Head of caudate nucleus (tissue), 42 donors: Measurements from ENCODE around the gene POLN.

Experiments used
- DNase-seq, 42 donors: peaks; one replicate each; pipeline versions ENCODE4 v3.0.0 to v3.0.0-alpha.2; 2020 to 2021; ENCODE audit warnings: mixed read lengths in 7 of 42
- intact Hi-C: fragments of 100-400 bp; cut with DNase I; formaldehyde crosslinking; loops from one replicate; pipeline ENCODE4 v1.15.0; 2022

The POLN gene

DNA sequence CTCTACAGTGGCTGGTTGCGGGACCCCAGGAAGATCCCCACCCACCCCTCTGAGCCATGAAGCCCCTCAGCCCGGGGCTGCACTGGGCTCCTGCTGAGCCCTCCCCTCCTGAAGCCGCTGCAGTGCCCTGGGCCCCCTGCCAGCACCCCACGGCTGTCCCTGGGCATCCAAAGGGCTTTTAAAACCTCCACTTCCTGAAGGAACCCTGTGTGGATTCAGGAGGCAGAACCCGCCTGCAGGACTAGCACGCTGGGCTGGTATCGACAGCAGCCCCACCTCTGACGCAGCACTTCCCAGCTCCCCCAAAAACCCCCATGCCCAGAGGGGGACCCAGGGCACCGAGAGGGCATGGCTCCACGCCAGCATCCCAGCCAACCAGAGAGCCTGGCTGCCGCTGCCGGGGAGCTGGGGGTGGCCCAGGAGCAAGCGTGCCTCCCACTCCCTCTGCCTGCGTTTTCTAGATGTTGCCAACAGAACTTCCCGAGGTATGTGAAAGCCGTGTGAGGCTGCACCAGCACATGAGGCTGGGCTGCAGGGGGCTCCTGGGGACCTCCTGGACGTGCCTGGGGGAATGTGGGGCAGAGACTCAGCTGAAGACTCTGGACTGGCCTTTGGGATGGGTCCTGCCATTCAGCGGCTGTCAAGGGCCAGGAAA is 13.7 kb upstream of the POLN start:
- intact Hi-C loops, result no loop called here
- peak; percentile 24 to 90 (median 72) for DNase-seq

- peak in 30 of 42 donors; percentile 0 to 40 (median 8) for DNase-seq
- intact Hi-C loops, result no loop called here
These were observed 13.0 kb upstream of the POLN start for GRCh38 chr4:2254665-2255500.

GRCh38 chr4:2253160-2254084 is 11.5 kb upstream of the POLN start:
- DNase-seq, result peak in 31 of 42 donors; percentile 0 to 39 (median 8)
- intact Hi-C loops, result no loop called here

GRCh38 chr4:2252530-2253091 is 10.7 kb upstream of the POLN start:
- intact Hi-C loops, result no loop called here
- DNase-seq, result peak in 7 of 42 donors; percentile 1 to 7 (median 4)

DNA sequence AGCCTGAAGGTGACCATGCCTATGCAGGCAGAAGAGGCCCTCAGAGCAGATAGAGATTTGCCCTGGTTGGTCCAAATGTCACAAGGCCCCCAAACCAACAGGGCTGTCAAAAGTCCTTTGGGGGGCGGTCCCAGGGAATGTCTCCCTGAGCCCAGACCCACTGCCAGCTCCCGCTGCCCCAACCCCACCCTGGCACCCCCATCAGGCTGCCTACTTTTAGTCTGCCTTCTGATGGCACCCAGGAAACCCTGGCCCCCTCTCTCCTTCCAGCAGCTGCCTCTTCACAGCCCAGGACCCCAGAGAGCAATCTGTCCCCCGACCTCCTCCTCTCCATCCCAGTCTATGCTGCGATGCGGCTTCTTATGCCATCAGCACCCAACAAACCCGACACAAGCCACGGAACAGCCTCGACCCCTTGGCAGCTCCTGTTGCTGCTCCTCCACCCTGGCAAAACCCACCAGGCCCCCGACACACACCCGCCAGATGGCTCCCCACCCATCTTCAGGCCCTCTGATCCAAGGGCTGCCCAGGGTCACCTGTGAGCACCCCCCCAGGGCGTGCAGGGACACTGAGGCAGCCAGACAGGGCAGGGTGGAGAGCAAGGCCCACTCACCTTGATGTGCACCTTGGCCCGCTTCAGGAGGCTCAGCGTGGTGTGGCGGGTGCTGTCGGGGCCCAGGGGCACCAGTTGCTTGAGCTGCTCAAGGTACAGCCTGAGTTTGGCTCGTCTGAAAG is 10.0 kb upstream of the POLN start:
- intact Hi-C loops, result no loop called here
- peak in 15 of 42 donors; percentile 0 to 34 (median 6) for DNase-seq

DNA sequence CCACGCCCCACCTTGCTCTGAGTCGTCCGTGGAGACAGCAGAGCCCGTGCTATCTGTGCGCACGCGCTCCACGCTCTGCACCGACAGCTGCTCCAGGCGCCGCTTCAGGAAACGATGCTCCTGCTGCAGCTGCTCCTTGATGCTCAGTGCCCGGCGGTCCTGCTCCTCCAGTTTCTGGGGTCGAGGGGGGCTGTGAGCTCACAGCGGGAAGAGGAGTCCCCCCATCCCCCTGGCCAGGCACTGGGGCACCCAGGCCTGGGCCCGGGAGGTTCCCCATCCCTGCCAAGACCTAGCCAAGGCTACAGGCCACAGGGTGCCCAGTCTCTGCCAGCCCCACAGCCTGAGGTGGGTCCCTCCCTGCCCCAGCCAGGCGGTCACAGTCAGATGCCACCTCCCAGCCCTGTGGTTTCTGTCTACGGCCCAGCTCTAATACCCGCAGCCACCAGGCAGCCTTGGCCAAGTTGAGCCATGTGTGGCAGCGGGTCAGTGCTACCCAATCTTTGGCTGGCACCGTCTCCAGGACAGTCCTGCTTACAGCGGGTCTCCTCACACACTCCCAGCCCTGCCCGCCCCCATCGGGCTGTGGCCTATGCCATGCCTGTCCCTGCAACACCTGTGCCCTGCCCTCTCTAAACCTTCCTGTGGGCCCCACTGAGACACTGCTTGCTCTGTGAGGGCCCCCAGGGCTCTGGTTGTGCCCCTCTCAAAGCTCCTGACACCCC is 9.3 kb upstream of the POLN start:
- intact Hi-C loops, result no loop called here
- peak in 26 of 42 donors; percentile 0 to 35 (median 7) for DNase-seq

- DNase-seq, result peak in 22 of 42 donors; percentile 0 to 36 (median 6)
- intact Hi-C loops, result no loop called here
These were observed 8.6 kb upstream of the POLN start for GRCh38 chr4:2250357-2251072.

- DNase-seq, result peak in 23 of 42 donors; percentile 1 to 35 (median 7)
- intact Hi-C loops, result no loop called here
These were observed 7.8 kb upstream of the POLN start for GRCh38 chr4:2249526-2250356.

DNA sequence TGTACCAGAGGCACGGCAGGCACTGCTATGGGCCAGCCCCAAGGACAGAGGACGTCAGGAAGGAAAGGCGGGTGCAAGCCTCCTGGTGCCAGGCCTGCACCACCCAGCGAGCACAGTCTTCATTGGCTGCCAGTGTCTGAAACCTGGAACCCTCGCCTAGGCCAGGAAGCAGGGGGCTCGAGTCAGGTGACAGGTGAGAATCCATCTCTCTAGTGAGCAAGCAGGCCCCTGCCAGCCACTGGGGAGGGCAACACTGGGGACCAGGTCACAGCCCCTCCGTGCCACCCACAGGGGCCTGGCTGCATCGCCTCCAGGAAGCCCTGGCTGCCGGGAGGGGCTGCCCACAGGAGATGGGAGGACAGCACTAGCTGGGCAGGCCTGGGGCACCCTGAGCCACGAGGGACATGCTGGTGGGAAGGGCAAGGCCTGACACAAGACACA is 6.9 kb upstream of the POLN start:
- intact Hi-C loops, result no loop called here
- peak in 18 of 42 donors; percentile 1 to 38 (median 10) for DNase-seq

- intact Hi-C loops, result no loop called here
- peak in 13 of 42 donors; percentile 0 to 37 (median 7) for DNase-seq
These were observed 6.3 kb upstream of the POLN start for GRCh38 chr4:2248044-2248780.

DNA sequence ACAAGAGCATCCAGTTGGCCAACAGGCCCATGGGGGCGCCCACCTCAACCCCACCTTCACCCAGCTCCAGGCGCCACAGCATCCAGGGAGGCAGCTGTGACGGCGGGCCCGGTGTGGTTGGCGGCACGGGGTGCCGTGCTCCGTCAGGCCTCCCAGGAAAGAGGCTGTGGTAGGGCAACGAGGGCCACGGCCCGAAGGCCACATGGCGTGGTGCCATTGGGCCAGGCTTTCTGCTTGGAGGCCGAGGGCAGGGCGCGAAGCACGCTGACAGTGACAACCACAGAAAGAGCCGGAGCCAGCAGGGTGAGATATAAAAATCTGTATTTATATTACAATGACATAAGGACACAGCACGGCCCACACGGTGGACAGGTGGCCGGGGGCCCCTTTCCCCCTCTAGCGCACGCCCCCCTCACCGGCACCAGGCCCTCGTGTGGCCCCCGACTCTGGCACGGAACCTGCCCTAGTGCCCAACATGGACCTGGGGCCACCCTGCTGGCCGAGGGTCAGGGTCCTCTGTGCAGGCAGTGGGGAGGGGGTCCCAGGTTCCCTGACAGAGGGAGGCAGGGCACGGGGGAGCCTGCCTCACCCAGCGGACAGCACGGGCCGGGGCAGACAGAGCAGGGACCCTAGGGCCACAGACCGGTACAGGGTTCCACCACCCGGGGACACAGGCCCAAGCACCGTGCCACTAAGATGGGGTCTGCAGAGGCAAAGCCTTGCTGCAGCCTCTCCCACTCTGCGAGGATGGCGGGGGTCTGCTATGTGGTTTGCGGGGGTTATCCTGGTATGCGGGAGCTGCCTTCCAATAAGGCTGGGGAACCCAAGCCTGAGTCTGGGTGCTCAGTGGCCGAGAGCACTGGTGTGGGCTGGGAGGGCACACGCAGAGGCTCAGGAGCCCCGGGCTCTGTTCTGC is 5.5 kb upstream of the POLN start:
- intact Hi-C loops, result no loop called here
- DNase-seq, result peak in 17 of 42 donors; percentile 1 to 43 (median 8)

DNA sequence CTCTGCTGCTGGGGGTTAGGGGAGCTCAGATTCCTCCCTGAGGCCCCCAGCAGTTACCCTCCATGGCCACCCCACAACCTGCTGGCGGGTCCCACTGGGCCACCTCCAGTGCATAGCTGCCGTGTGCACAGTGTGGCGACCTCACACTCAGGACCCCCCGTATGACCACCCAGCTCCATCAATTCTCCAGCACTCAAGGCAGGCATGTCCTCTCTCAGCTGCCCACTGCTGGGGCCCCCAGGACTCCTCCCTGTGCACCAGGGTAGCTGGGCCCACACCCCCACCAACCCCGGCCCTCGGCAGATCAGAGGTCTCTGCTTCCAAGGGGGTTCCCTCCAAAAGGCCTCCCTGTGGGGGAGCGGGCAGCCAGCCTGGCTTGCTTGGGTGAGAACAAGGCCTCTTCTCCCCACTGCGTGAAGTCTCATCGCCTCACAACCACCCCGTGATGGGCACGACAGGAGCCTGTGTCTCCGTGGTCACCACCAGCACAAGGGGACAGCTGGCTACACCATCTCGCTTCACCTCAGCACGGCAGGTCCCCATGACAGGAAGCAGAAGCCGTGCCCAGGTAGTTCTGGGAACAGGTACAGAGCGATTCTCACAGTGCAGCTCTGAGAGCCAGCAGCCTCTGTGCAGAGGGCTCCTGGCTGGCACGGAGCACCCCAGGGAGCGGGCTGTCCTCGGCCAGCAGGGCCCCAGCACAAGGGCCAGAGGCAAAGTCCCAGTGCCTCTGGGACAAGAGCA is 4.6 kb upstream of the POLN start:
- DNase-seq, result peak in 12 of 42 donors; percentile 1 to 32 (median 12)
- intact Hi-C loops, result no loop called here

DNA sequence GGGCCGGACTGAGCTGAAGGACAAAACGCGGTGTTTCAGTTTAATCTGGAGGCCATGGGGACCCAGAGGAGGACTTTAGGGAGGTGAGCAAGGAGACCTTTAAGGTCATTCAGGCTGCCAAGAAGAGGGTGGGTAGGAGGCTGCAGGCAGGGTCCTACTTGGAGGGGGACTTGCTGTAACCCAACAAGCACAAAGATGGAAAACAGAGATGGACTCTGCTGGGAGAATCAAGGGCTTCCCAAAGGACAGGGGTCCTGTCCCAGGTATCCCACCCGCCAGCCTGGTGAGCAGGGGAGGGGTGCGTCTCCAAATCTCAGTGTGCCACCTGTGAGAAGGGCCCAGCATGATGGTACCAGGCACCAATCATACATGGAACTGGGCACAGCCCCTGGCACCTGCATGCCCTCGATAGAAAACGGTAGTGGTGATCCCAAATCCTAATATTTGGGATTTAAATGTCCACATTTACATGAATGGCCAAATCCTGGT is 3.9 kb upstream of the POLN start:
- DNase-seq, result peak in 5 of 42 donors; percentile 3 to 15 (median 6)
- intact Hi-C loops, result no loop called here
